NCI-H345 treated with DMSO at 0.1 percent for 48 hours (cell line): ENCODE results near the gene ACADM.
"Not testable (repeated sequence)": the region's sequence is repeated elsewhere in the genome, so short reads cannot be mapped to it uniquely, and the experiment has no call there.

Experiments
- DNase-seq: peaks from one replicate; lab custom pipeline; 2025; ENCODE audit not compliant: unreplicated experiment; lab: John Stamatoyannopoulos, UW

ACADM gene

GRCh38 chr1:75724472-75725022 lies at the start of gene ACADM:
TSS of gene ACADM (plus strand) at chr1:75724709. CDS start at chr1:75724788, 79 bp downstream.
- DNase-seq: peak; percentile 78

GRCh38 chr1:75677443-75677842 lies 47.1 kb upstream of the ACADM start:
- peak; percentile 36 for DNase-seq

GRCh38 chr1:75677964-75678363 lies 46.5 kb upstream of the ACADM start:
- DNase-seq: not testable (repeated sequence)

GRCh38 chr1:75690547-75690946 lies 34.0 kb upstream of the ACADM start:
- DNase-seq: no peak

GRCh38 chr1:75693551-75693950 lies 31.0 kb upstream of the ACADM start:
- DNase-seq: no peak

- no peak for DNase-seq
Observed at GRCh38 chr1:75696000-75696399, 28.5 kb upstream of the ACADM start.

- no peak for DNase-seq
Observed at GRCh38 chr1:75707191-75707590, 17.3 kb upstream of the ACADM start.

- no peak for DNase-seq
Observed at GRCh38 chr1:75708910-75709309, 15.6 kb upstream of the ACADM start.

GRCh38 chr1:75710832-75711231 lies 13.7 kb upstream of the ACADM start:
- no peak for DNase-seq

GRCh38 chr1:75711846-75712245 lies 12.7 kb upstream of the ACADM start:
- DNase-seq: no peak

- DNase-seq: no peak
Observed at GRCh38 chr1:75712306-75712705, 12.2 kb upstream of the ACADM start.

- DNase-seq: no peak
Observed at GRCh38 chr1:75719810-75720209, 4.7 kb upstream of the ACADM start.

- DNase-seq: no peak
Observed at GRCh38 chr1:75720325-75720724, 4.2 kb upstream of the ACADM start.

GRCh38 chr1:75720820-75721219 lies 3.7 kb upstream of the ACADM start:
- no peak for DNase-seq

- DNase-seq: not testable (repeated sequence)
Observed at GRCh38 chr1:75722246-75722645, 2.3 kb upstream of the ACADM start.

- no peak for DNase-seq
Observed at GRCh38 chr1:75722966-75723365, 1.5 kb upstream of the ACADM start.

GRCh38 chr1:75723989-75724471 lies 479 bp upstream of the ACADM start:
- DNase-seq: peak; percentile 78

- no peak for DNase-seq
Observed at GRCh38 chr1:75725266-75725665, 757 bp downstream of the ACADM start.

GRCh38 chr1:75725861-75726361 lies 1.4 kb downstream of the ACADM start:
- no peak for DNase-seq

GRCh38 chr1:75727571-75727970 lies 3.1 kb downstream of the ACADM start:
- DNase-seq: no peak

GRCh38 chr1:75730432-75730831 lies 5.9 kb downstream of the ACADM start:
- DNase-seq: no peak

- DNase-seq: no peak
Observed at GRCh38 chr1:75731881-75732280, 7.4 kb downstream of the ACADM start.

- DNase-seq: no peak
Observed at GRCh38 chr1:75732703-75733102, 8.2 kb downstream of the ACADM start.
